Measurements from ENCODE around the gene TNFSF18. TPM values are rescaled to one million over a fixed set of nuclear protein-coding genes. Genes with fewer than 3 reads are reported as not detected.

Gene TNFSF18
- total and polyA plus RNA-seq, 2 experiments from 2014 or later: 0.11 to 0.22 TPM

DNA sequence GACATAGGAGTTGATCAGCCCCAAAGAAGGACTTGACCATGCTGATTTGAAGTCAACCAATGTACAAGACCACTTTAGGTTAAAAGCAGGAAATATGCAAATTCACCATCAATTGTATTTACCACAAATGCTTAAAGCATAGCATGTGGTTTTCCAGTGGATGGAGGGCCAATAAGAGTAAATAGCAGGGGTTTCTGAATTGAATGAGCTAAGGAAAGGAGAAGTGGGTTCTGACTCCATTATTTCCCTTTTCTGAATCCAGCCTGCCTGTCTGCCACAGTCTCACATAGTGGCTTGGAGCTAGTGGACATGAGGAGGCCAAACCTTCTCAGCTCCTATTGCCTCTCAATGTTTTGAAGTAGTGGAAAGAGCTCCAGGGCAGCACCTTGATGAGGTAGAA, 7.2 kb upstream of the TNFSF18 start:
- no peaks in the 10 kb centered on the region for H3K36me3 ChIP-seq (ENCODE audit: low read depth)
- H3K9ac ChIP-seq: no peak overlapping the region
- no peak overlapping the region for H3K4me3 ChIP-seq
- in situ Hi-C loops (cut with MboI): no loop called here
- DNase-seq: no peak
- peaks cover 9% of the 10 kb centered on the region for H3K4me1 ChIP-seq (ENCODE audit: insufficient read depth)
- no peaks in the 10 kb centered on the region for H3K79me2 ChIP-seq (ENCODE audit: insufficient read depth)
- H3K27me3 ChIP-seq (replicated peaks; ENCODE audit: insufficient read depth): no peaks in the 10 kb centered on the region
- H3K9me2 ChIP-seq (ENCODE audit: insufficient read depth): no peaks in the 10 kb centered on the region; the same call in 1 of the 2 replicates
- H3K9me3 ChIP-seq (ENCODE audit: low read depth): no peaks in the 10 kb centered on the region
- TF ChIP-seq EZH2 (IDR thresholded peaks at IDR 0.05; ENCODE audit: insufficient read depth, poor library complexity, severe bottlenecking) (no peak), EZH2phosphoT487 (IDR thresholded peaks at IDR 0.05; ENCODE audit: insufficient read depth, low read depth) (no peak)
- no peak overlapping the region for H3K27ac ChIP-seq
- H4K20me1 ChIP-seq (ENCODE audit: insufficient read depth): no peaks in the 10 kb centered on the region
- H3K4me2 ChIP-seq (ENCODE audit: unreplicated experiment): no peak overlapping the region
- peaks cover 7% of the 10 kb centered on the region for H3F3A ChIP-seq (ENCODE audit: insufficient read depth)
- H2AFZ ChIP-seq: no peak overlapping the region

DNA sequence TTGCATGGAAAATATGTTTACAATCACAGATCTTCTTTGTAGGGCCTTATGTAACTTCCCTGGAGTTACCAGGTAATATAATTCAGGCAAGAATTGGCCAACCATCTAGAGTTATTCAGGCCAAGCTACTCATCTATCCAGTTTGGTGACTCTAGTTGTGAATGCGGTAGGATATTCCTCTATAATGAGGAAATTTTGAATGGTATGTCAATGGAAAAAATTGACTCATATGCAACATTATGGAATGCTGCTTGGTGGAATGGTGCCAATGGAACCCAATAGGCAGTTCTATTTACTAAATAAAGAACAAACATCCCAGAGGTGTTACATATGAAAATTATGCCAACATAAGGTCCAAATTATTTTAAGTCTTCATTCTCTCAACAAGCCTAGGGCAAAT, 5.6 kb upstream of the TNFSF18 start:
- Histone ChIP-seq H3K27ac (no peak overlapping the region), H3K4me1 (ENCODE audit: insufficient read depth) (no peaks in the 10 kb centered on the region), H3K27me3 (replicated peaks; ENCODE audit: insufficient read depth) (no peaks in the 10 kb centered on the region), H4K20me1 (ENCODE audit: insufficient read depth) (no peaks in the 10 kb centered on the region), H2AFZ (no peak overlapping the region), H3F3A (ENCODE audit: insufficient read depth) (no peaks in the 10 kb centered on the region), H3K9me2 (ENCODE audit: insufficient read depth) (no peaks in the 10 kb centered on the region; the same call in 1 of the 2 replicates), H3K79me2 (ENCODE audit: insufficient read depth) (no peaks in the 10 kb centered on the region), H3K9me3 (ENCODE audit: low read depth) (no peaks in the 10 kb centered on the region), H3K4me2 (ENCODE audit: unreplicated experiment) (no peak overlapping the region), H3K9ac (no peak overlapping the region), H3K4me3 (no peak overlapping the region), H3K36me3 (ENCODE audit: low read depth) (no peaks in the 10 kb centered on the region)
- TF ChIP-seq EZH2phosphoT487 (IDR thresholded peaks at IDR 0.05; ENCODE audit: insufficient read depth, low read depth) (no peak), EZH2 (IDR thresholded peaks at IDR 0.05; ENCODE audit: insufficient read depth, poor library complexity, severe bottlenecking) (no peak)
- in situ Hi-C loops (cut with MboI): no loop called here
- DNase-seq: no peak
- 97% methylated on average over 1 of the region's 1 CpG for WGBS, 2 experiments (ENCODE audit: low coverage in 1 of 2, low lambda C conversion rate in 2 of 2, missing lambda C conversion rate in 2 of 2)

DNA sequence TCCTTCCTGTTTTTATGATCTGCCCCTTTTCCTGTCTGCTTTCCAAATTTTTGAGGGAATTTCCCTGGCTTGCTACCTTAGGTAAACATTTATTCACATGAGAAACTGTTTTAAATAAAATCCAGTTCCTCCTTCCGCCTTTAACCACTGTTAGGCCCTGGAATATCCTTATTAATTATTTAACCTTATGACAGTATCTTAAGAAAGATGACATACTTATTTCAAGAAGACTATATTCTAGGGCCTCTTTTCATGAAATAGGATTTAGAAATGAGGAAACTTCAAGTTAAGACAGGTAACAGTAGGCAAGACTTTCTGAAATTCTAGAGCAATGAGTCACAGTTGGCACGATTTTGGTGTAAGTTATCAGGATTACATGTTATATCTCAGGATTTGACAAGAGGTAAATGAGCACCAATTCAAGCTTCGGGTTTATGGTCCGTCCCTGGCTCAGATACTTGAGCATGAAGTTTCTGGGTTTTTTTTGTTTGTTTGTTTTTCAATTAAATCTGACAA, 2.0 kb upstream of the TNFSF18 start:
- no peaks in the 10 kb centered on the region for H3K27me3 ChIP-seq (replicated peaks; ENCODE audit: insufficient read depth)
- H3K4me2 ChIP-seq (ENCODE audit: unreplicated experiment): no peak overlapping the region
- no peaks in the 10 kb centered on the region for H3K9me3 ChIP-seq (ENCODE audit: low read depth)
- H3K4me1 ChIP-seq (ENCODE audit: insufficient read depth): peaks cover 14% of the 10 kb centered on the region
- no peak for DNase-seq
- H3K79me2 ChIP-seq (ENCODE audit: insufficient read depth): no peaks in the 10 kb centered on the region
- H3K27ac ChIP-seq: no peak overlapping the region
- no peaks in the 10 kb centered on the region for H4K20me1 ChIP-seq (ENCODE audit: insufficient read depth)
- in situ Hi-C loops (cut with MboI): no loop called here
- H3F3A ChIP-seq (ENCODE audit: insufficient read depth): peaks cover 9% of the 10 kb centered on the region; the same call in 1 of the 2 replicates
- no peak overlapping the region for H3K4me3 ChIP-seq
- H3K9me2 ChIP-seq (ENCODE audit: insufficient read depth): no peaks in the 10 kb centered on the region; the same call in 1 of the 2 replicates
- H3K9ac ChIP-seq: no peak overlapping the region
- TF ChIP-seq EZH2phosphoT487 (IDR thresholded peaks at IDR 0.05; ENCODE audit: insufficient read depth, low read depth): no peak
- TF ChIP-seq EZH2 (IDR thresholded peaks at IDR 0.05; ENCODE audit: insufficient read depth, poor library complexity, severe bottlenecking): no peak
- WGBS, 2 experiments (ENCODE audit: low coverage in 1 of 2, low lambda C conversion rate in 2 of 2, missing lambda C conversion rate in 2 of 2): 98% methylated on average over 4 of the region's 4 CpGs
- no peaks in the 10 kb centered on the region for H3K36me3 ChIP-seq (ENCODE audit: low read depth)
- H2AFZ ChIP-seq: no peak overlapping the region

DNA sequence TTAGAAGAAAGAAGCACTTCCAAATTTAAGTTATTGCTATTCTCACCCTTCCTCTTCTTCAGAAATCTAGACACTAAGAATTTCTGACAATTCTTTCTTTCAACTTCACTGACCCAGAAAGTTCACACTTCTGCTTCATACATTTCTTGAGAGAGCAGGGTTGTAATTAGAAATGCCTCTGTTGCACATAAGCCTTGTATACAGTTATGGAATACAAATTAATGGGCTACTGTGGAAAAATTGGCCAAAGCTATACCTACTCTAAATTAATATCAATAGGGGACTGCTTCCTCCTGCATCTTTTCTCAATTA, 1.5 kb downstream of the TNFSF18 start:
- Histone ChIP-seq H3K9ac (no peak overlapping the region), H3K9me3 (ENCODE audit: low read depth) (no peaks in the 10 kb centered on the region), H3K4me1 (ENCODE audit: insufficient read depth) (peaks cover 14% of the 10 kb centered on the region), H3K4me3 (no peak overlapping the region), H3K27me3 (replicated peaks; ENCODE audit: insufficient read depth) (no peaks in the 10 kb centered on the region), H3K27ac (no peak overlapping the region), H3F3A (ENCODE audit: insufficient read depth) (peaks cover 9% of the 10 kb centered on the region; the same call in 1 of the 2 replicates), H3K36me3 (ENCODE audit: low read depth) (no peaks in the 10 kb centered on the region), H3K79me2 (ENCODE audit: insufficient read depth) (no peaks in the 10 kb centered on the region), H4K20me1 (ENCODE audit: insufficient read depth) (no peaks in the 10 kb centered on the region), H3K9me2 (ENCODE audit: insufficient read depth) (no peaks in the 10 kb centered on the region), H3K4me2 (ENCODE audit: unreplicated experiment) (no peak overlapping the region), H2AFZ (no peak overlapping the region)
- no peak for DNase-seq
- in situ Hi-C loops (cut with MboI): no loop called here
- TF ChIP-seq EZH2 (IDR thresholded peaks at IDR 0.05; ENCODE audit: insufficient read depth, poor library complexity, severe bottlenecking) (no peak), EZH2phosphoT487 (IDR thresholded peaks at IDR 0.05; ENCODE audit: insufficient read depth, low read depth) (no peak)

All from GM23248 (cell line).